Pancreas (tissue), 10 donors: ENCODE data around the gene ADAMTSL5. TPM values are rescaled to one million over a fixed set of nuclear protein-coding genes. Genes with fewer than 3 reads are reported as not detected.

Experiments used
- ATAC-seq, 4 donors: fragments of 200-7000 bp; cut with Tn5 transposase; one replicate each; pipeline versions ENCODE4 v1.8.0 to v1.9.1; 2020; ENCODE audit warnings: mild to moderate bottlenecking in 4 of 4, moderate library complexity in 4 of 4
- DNase-seq, 6 donors: peaks; one replicate each; pipeline ENCODE4 v3.0.0-alpha.2; 2020
- FAIRE-seq: peaks from 2 replicates; lab custom pipeline; 2012; peaks lifted over from hg19 to GRCh38; lab: Jason Lieb, UNC
- H3K27ac ChIP-seq, 4 donors: fragments of 200-600 bp; sonication (generic); 1 replicate in 3 of 4; 2 replicates in 1 of 4; pipeline versions ENCODE4 v1.5.0 to v1.8.0; 2020
- H3K27me3 ChIP-seq, 4 donors: fragments of 200-600 bp; one replicate each; pipeline ENCODE4 v1.8.0; 2021
- H3K36me3 ChIP-seq, 3 donors: fragments of 200-600 bp; sonication (generic) in 1 of 3; one replicate each; pipeline versions ENCODE4 v1.5.0 to v1.8.0; 2020 to 2021
- H3K4me1 ChIP-seq, 3 donors: fragments of 200-600 bp; one replicate each; pipeline ENCODE4 v1.8.0; 2021
- H3K4me3 ChIP-seq, 4 donors: fragments of 200-600 bp; sonication (generic) in 2 of 4; one replicate each; pipeline versions ENCODE4 v1.5.0 to v1.8.0; 2020 to 2021
- H3K9me3 ChIP-seq, 4 donors: fragments of 200-600 bp; one replicate each; pipeline ENCODE4 v1.8.0; 2021
- CTCF ChIP-seq, 4 donors: fragments of 200-600 bp; sonication (generic) in 3 of 4; IDR thresholded peaks; one replicate each; pipeline versions ENCODE4 v1.5.0 to v1.8.0; 2021; ENCODE audit warnings: antibody characterized with exemption in 4 of 4
- WGBS, 2 donors: extraction: QIAGEN DNeasy Blood & Tissue Kit; methylation state at CpG; one replicate each; pipeline ENCODE4 v1.1.7; 2013; 5-methylcytosine and 5-hydroxymethylcytosine counted together
- intact Hi-C, 3 donors: fragments of 100-400 bp; cut with DNase I; formaldehyde crosslinking; loops; one replicate each; pipeline versions ENCODE4 v1.11.1 to v1.14.2; 2022
- polyA plus RNA-seq, 2 donors: library from polyadenylated mRNA; stranded (reverse); fragments of 200-250 nt; gene quantifications; one replicate each; pipeline ENCODE4 v1.2.3, GENCODE V29; 2013
- total RNA-seq, 6 donors: library from RNA; stranded (reverse); fragmentation: NEBNext Ultra II Directional in 4 of 6; extraction: Animal tissue kit (Norgen Biotek cat#: 25700) in 4 of 6; gene quantifications; one replicate each; pipeline versions ENCODE4 v1.2.1 to v1.2.4, GENCODE V29; 2021 to 2023
- donor health status: healthy with polysubstance abuse.
- donor health status: DM: no; HTN: no; CAD: no; lungs with moderate emphysema.
- donor health status: DM: no; HTN: no; CAD: no.
- donor health status: control.
- donor health status: control.
- donor health status: Bipolar disorder and iron deficiency.
- donor health status: DM: yes; HTN: yes; CAD: no.
- donor health status: DM: no; HTN: no; CAD: no.
- donor health status: DM: no; HTN: no; CAD: no.
- donor health status: DM: yes; HTN: yes; CAD: no.

The ADAMTSL5 gene
- total and polyA plus RNA-seq, 8 donors = 0.23 to 4.0 (median 0.69) TPM

GRCh38 chr19:1496714-1497577 is 15.9 kb downstream of the ADAMTSL5 start:
- H3K4me3 ChIP-seq = no peak overlapping the region
- no peak for ATAC-seq
- DNase-seq = peak in 1 of 6 donors; percentile 76
- no peak for TF ChIP-seq CTCF (IDR thresholded peaks at IDR 0.05)
- 74 to 75% methylated on average over 32 to 39 of the region's 39 CpGs for WGBS, 2 donors
- no peak for FAIRE-seq
- no peaks in the 10 kb centered on the region for H3K36me3 ChIP-seq
- no peaks in the 10 kb centered on the region for H3K9me3 ChIP-seq
- H3K27ac ChIP-seq = no peak overlapping the region
- intact Hi-C loops = no loop called here
- no peaks in the 10 kb centered on the region for H3K27me3 ChIP-seq
- peaks cover 0 to 17% (median 0%) of the 10 kb centered on the region in 3 donors for H3K4me1 ChIP-seq

GRCh38 chr19:1495799-1496713 is 16.8 kb downstream of the ADAMTSL5 start:
- Histone ChIP-seq H3K27ac (no peak overlapping the region), H3K4me1 (peaks cover 0 to 21% (median 7%) of the 10 kb centered on the region in 3 donors), H3K4me3 (no peak overlapping the region), H3K27me3 (no peaks in the 10 kb centered on the region), H3K9me3 (no peaks in the 10 kb centered on the region), H3K36me3 (no peaks in the 10 kb centered on the region)
- DNase-seq = peak in 1 of 6 donors; percentile 47
- peak in 1 of 4 donors; percentile 27 for ATAC-seq
- intact Hi-C loops = no loop called here
- 71 to 74% methylated on average over 38 to 40 of the region's 40 CpGs for WGBS, 2 donors
- no peak for FAIRE-seq
- no peak for TF ChIP-seq CTCF (IDR thresholded peaks at IDR 0.05)

- ATAC-seq = no peak
- FAIRE-seq = no peak
- intact Hi-C loops = no loop called here
- peaks cover 0 to 19% (median 7%) of the 10 kb centered on the region in 3 donors for H3K4me1 ChIP-seq
- 88 to 90% methylated on average over 37 of the region's 37 CpGs for WGBS, 2 donors
- H3K36me3 ChIP-seq = no peaks in the 10 kb centered on the region
- no peaks in the 10 kb centered on the region for H3K9me3 ChIP-seq
- no peak for TF ChIP-seq CTCF (IDR thresholded peaks at IDR 0.05)
- DNase-seq = no peak
- no peak overlapping the region for H3K27ac ChIP-seq
- H3K27me3 ChIP-seq = no peaks in the 10 kb centered on the region
- H3K4me3 ChIP-seq = no peak overlapping the region
Measured at GRCh38 chr19:1495051-1495798, 17.6 kb downstream of the ADAMTSL5 start.

GRCh38 chr19:1494115-1494815 is 18.6 kb downstream of the ADAMTSL5 start:
- no peak for DNase-seq
- no peaks in the 10 kb centered on the region for H3K27me3 ChIP-seq
- WGBS, 2 donors = 78% methylated on average over 15 of the region's 15 CpGs

More at GRCh38 chr19:1494115-1494815, 18.6 kb downstream of the ADAMTSL5 start:
- Histone ChIP-seq H3K36me3 (no peaks in the 10 kb centered on the region), H3K9me3 (no peaks in the 10 kb centered on the region), H3K4me1 (peaks cover 0 to 24% (median 12%) of the 10 kb centered on the region in 3 donors), H3K4me3 (no peak overlapping the region), H3K27ac (no peak overlapping the region)
- intact Hi-C loops = no loop called here
- TF ChIP-seq CTCF (IDR thresholded peaks at IDR 0.05) = no peak
- ATAC-seq (no peak), FAIRE-seq (no peak)
